ENCODE measurements around the gene SH2D3C.

SH2D3C gene

GRCh38 chr9:127739614-127740330 is 38.7 kb downstream of the SH2D3C start:
- DNase-seq (ENCODE audit: low spot score): no peak

- DNase-seq (ENCODE audit: low spot score): no peak
These were observed 39.8 kb downstream of the SH2D3C start for GRCh38 chr9:127738666-127739065.

DNA sequence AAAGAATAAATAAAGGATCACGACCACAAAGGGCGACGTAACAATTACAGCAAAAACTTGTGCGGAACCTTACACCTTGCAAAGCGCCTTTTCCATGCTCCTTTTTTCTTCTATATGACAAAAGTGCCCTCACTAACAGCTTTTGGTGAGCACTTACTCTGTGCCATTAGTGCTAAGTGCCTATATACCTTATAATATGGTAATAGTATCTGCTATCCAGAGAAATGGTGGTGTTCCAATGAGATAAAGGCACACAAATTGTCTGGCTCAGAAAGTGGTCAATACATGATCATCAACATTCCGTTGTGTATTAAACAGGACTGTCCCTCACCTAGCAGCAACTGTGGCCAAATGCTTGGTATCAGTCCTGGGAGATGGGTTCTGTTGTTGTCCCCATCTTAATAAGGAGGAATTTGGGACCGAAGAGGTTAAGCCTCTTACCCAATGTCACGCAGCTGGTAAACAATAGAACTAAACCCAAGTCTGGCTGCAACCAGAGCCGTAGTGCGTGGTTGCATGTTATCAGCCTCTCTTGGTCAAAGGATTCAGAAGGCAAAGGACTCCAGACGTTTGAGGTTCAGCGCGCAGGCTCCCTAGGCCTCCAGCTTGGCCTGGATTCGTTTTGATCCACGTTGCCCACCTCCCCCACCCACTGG is 42.8 kb downstream of the SH2D3C start:
- no peak for DNase-seq (ENCODE audit: low spot score)

GRCh38 chr9:127734747-127735529 is 43.5 kb downstream of the SH2D3C start, which contains the start of gene TOR2A:
Gene TOR2A (minus strand): TSS chr9:127735294. CDS start chr9:127735270, 24 bp downstream.
- DNase-seq (ENCODE audit: low spot score): peak; percentile 99

GRCh38 chr9:127734247-127734746 is 44.2 kb downstream of the SH2D3C start:
- DNase-seq (ENCODE audit: low spot score): no peak

DNA sequence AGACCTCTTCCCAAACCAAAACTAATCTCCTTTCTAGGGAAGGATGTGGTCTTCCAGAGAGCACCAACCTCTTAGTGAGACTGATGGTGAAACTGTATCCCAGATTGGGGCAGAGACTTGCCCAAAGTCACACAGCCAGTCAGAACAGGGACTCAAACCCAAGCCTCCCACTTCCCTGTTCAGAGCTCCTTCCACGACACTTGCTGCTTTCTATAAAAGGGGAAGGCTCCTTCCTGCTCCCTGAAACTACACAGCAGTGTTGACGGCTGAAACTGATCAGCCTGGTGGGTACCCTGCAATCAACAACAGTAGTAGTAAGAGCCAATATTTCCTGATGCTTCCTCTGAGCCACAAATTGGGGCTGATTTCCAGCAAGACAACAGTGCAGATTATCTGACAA is 44.9 kb downstream of the SH2D3C start:
- no peak for DNase-seq (ENCODE audit: low spot score)

GRCh38 chr9:127732444-127732843 is 46.0 kb downstream of the SH2D3C start:
- DNase-seq (ENCODE audit: low spot score): no peak

DNA sequence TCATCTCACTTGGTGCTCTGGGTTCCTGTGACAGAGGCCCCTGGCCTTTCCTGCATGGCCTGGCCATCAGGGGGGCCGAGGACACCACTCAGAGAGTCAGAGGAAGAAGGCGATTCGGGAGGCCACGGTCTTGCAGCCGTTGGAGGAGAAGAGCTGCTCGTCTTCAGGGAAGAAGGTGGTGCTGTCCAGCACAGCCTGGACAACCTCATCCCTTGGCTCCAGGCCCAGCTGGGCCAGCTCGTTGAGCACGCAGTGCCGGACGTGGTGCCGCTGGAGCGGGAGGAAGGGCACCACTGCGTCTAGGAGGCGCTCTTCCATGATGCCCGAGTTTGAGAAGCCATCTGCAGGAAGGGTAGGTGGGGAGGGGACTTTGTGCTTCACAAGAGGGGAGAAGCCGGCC is 46.5 kb downstream of the SH2D3C start:
- no peak for DNase-seq (ENCODE audit: low spot score)

DNA sequence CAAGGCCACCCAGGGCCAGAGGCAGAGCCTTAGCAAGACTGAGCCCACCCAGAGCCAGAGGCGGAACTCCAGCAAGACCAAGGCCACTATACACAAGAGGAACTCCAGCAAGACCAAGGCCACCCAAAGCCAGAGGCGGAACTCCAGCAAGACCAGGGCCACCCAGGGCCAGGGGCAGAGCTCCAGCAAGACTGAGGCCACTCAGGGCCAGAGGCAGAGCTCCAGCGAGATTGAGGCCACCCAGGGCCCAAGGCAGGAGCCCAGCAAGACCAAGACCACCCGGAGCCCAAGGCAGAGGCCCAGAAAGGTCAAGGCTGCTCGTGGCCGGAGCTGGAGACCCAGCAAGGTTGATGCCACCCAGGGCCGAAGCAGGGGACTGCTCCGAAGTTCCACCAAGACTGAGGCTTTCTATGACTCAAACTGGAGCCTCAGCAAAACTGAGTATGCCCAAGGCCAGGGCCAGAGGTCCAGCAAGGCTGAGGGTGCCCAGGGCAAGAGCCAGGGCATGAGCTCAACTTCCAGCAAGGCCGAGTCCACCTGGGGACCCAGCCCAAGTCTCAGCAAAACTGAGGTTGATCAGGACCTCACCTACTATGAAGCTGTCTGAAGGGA is 47.6 kb downstream of the SH2D3C start:
- no peak for DNase-seq (ENCODE audit: low spot score)

DNA sequence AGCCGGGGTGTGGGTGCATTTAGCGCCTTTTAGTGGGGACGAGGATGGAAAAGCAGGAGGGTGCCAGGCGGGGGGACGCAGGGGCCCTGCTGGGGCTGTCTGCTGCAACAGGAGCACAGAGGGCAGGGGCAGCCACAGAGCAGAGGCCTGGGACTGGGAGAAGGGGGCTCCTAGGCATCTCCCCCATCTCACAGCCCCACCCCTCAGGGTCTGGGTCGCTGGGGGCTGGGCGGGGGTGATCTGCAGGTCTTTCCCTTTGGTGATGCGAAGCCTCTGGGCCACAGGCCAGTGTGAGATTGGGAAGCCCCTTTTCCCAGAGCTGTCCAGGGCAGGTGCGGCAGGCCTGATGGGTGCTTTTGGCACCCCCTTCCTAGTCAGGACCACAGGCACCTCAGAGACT is 48.2 kb downstream of the SH2D3C start:
- DNase-seq (ENCODE audit: low spot score): no peak

DNA sequence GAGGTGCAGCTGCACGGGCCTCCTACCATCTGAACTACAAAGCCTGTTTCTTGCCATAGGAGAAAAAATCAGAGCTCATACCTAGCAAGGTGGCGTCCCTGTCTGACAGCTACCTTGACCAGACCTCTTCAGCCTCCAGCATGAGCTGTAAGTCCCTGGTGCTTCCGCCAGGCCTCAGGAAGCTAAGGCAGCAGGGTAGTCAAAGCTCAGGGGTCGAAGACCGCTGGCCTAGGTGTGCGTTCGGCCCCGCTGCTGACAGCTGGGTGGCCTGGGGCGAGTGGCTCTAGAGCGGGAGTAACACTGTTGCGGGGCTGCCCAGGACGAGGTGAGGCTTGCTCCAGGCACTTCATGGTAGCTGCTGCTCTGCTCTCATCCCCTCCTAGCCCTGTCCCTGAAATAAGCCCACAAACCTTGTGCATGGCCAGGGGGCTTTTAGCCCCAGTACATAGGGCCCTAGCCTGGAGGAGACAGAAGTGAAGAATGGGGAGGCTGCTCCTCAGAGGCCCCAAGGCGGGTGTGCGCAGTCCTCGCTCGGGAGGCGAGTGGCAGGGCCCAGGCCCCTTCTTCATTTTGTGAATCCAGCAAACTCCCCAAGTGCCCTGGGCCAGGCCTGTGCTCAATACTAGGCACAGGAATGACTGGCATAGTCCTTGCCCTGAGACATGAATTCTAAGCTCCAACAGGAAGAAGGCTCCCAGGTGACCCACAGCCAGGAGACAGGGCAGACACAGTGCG is 48.8 kb downstream of the SH2D3C start:
- no peak for DNase-seq (ENCODE audit: low spot score)

DNA sequence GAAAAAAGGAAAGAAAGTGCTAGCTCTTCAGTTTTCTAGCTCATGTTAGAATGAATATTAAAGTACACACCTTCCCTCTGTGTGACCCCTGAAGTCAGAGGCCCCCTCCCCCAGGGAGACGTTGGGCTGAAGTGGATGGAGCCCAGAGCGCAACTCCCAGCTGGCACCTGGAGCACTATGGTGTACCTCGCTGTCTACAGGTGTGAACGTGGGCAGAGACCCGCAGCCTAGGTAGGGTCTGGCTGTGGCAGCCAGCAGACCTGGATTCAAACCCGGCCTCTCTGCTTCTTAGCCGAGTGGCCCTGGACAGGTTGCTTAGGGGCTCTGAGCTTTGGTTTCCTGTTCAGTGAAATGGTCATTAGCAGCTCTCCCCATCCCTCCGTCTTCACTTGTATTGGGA is 49.7 kb downstream of the SH2D3C start:
- DNase-seq (ENCODE audit: low spot score): no peak

GRCh38 chr9:127726871-127727270 is 51.6 kb downstream of the SH2D3C start:
- DNase-seq (ENCODE audit: low spot score): no peak

GRCh38 chr9:127724012-127724411 is 54.5 kb downstream of the SH2D3C start:
- DNase-seq (ENCODE audit: low spot score): no peak

GRCh38 chr9:127723444-127723843 is 55.0 kb downstream of the SH2D3C start:
- DNase-seq (ENCODE audit: low spot score): peak; percentile 56

- no peak for DNase-seq (ENCODE audit: low spot score)
These were observed 55.5 kb downstream of the SH2D3C start for GRCh38 chr9:127723013-127723412.

GRCh38 chr9:127722055-127722745 is 56.3 kb downstream of the SH2D3C start:
- no peak for DNase-seq (ENCODE audit: low spot score)

GRCh38 chr9:127721391-127721821 is 57.1 kb downstream of the SH2D3C start:
- no peak for DNase-seq (ENCODE audit: low spot score)

GRCh38 chr9:127720865-127721227 is 57.6 kb downstream of the SH2D3C start:
- DNase-seq (ENCODE audit: low spot score): no peak

GRCh38 chr9:127720031-127720864 is 58.2 kb downstream of the SH2D3C start:
- DNase-seq (ENCODE audit: low spot score): no peak

Measured in hepatic stellate cell (primary cell).